NCI-H2196 (cell line): ENCODE results near the gene ZNF780B.
"Not testable (repeated sequence)": the region's sequence is repeated elsewhere in the genome, so short reads cannot be mapped to it uniquely, and the experiment has no call there.

Experiments used
- DNase-seq: peaks from one replicate; lab custom pipeline; 2025; ENCODE audit not compliant: unreplicated experiment; lab: John Stamatoyannopoulos, UW

The ZNF780B gene

GRCh38 chr19:40041718-40042117, 14.3 kb downstream of the ZNF780B start:
- not testable (repeated sequence) for DNase-seq

GRCh38 chr19:40038047-40038446, 18.0 kb downstream of the ZNF780B start:
- DNase-seq: not testable (repeated sequence)

GRCh38 chr19:40035996-40036395, 20.0 kb downstream of the ZNF780B start:
- no peak for DNase-seq

DNA sequence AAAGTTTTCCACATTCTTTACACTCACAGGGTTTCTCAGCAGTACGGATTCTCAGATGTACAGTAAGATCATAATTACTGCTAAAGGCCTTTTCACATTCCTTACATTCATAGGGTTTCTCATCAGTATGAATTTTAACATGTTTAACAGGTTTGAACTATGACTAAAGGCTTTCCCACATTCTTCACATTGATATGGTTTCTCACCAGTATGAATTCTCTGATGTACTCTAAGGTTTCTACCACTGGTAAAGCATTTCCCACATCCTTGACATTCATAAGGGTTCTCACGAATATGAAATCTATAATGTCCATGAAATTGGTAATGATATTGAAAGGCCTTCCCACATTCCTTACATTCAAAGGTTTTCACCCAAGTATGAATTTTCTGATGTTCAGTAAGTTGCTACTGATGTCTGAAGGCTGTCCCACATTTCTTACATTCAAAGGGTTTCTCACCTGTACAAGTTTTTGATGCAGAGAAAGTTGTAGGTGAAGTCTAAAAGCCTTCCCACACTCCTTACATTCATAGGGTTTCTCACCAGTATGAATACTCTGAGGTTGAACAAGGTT, 22.0 kb downstream of the ZNF780B start:
- no peak for DNase-seq

GRCh38 chr19:40026597-40026970, 29.4 kb downstream of the ZNF780B start:
- no peak for DNase-seq

GRCh38 chr19:40025938-40026596, 30.0 kb downstream of the ZNF780B start:
- no peak for DNase-seq

DNA sequence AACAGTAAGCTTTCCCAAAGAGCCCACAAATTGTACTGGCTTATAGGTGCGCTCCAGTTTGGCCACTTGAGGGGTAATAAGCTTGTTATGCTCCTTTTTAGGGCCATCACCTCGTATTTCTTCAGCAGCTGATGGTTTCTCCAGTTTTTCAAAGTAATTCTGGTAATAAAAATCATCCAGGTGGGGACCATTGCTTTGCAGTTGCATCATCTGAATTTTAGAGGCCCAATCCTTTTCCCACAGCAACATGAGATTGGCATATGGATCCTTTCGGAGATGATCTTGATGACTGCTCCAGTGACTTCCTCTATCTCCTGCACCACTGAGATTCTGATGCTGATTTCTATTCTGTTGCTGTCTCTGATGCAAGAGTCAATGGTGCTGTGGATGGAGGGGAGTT, 32.1 kb downstream of the ZNF780B start:
- DNase-seq: no peak

DNA sequence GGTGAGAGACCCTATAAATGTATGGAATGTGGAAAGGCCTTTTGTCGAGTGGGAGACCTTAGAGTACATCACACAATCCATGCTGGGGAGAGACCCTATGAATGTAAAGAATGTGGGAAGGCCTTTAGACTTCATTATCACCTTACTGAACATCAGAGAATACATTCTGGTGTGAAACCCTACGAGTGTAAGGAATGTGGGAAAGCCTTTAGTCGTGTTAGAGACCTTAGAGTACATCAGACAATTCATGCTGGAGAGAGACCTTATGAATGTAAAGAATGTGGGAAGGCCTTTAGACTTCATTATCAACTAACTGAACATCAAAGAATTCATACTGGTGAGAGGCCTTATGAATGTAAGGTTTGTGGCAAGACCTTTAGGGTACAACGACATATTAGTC, 42.0 kb downstream of the ZNF780B start:
- no peak for DNase-seq

GRCh38 chr19:40009674-40010073, 46.4 kb downstream of the ZNF780B start:
- DNase-seq: no peak

DNA sequence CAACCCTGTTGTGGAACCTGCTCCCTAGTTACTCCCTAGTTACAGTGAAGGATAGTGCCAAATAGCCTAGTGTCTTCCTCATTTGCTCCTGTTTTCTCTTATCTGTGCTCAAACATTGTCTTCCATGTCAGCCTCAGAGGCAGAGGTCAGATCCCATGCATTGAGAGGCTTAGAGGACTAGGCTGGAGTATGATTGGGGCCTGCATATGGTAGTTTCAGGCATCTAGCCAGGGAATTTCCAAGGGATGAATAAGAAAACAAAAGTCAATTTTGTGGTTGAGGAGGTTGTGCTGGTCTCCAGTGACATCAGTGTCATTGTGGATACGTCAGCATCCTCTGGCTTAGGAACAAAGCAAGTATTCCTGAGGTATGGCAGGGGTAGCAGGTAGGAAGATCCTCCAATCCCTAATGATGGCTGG, 49.7 kb downstream of the ZNF780B start:
- no peak for DNase-seq

- no peak for DNase-seq
Observed at GRCh38 chr19:40005691-40006272, 50.2 kb downstream of the ZNF780B start.

DNA sequence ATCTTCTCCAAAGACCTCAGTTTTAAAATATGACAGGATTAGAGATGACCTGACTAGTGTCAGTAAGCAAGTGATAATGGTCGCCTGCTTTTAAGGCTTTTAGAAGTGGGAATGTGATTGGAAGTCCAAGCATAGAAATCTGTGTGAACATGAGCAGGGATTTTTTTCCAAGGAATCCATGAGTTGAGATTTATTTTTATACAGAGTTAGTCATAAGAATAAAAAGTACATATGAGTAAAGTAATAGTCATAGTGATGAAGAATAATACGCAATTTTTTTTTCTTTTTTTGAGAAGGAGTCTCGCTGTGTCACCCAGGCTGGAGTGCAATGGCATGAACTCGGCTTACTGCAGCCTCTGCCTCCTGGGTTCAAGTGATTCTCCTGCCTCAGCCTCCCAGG, 57.5 kb downstream of the ZNF780B start:
- DNase-seq: no peak

GRCh38 chr19:39997638-39998216, 58.3 kb downstream of the ZNF780B start:
- no peak for DNase-seq

DNA sequence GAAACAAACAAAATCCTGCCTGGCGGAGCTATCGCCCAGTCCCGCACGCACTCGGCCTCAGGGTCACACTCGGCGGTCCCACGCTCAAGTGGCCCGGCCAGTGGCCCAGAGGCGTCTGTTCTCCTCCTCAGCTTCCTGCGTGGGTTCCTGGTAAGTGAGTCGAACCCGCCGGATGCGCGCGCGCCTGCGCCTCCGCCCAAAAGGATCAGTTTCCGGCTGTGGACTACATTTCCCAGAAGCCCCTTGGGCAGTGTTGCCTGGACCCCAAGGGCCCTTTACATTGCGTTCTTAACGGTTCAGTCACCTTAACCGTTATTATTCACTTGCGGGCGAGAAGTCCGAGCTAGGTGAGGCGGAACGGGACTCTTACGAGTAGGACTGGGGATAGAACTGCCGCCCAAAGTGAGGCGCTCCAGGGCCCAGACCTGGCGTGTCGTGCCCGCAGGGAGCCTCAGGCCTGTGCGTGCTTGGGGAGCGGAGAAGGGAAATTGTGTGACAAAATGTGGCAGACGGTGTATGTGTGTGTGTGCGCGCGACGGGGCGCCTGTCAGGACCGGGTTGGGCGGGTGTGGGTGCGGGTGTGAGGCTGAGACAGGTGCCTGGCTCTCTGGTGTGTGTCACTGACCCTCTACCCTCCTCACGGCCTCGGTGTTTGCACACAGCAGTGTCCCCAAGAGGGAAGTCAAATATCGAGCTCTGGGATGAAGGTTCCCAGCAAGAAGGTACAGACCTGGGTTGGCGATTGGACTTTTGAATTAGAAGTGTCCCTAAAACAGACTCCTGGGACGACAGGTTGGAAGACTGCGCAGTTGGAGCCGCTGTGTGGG, 59.0 kb downstream of the ZNF780B start, which contains the start of gene ZNF546:
ZNF546 (plus strand) TSS at position 250 of the 827 bp plus-strand sequence. CDS start 1,267 bp downstream, outside the sequence.
- peak; percentile 74 for DNase-seq

- no peak for DNase-seq
Observed at GRCh38 chr19:39996218-39996810, 59.7 kb downstream of the ZNF780B start.

DNA sequence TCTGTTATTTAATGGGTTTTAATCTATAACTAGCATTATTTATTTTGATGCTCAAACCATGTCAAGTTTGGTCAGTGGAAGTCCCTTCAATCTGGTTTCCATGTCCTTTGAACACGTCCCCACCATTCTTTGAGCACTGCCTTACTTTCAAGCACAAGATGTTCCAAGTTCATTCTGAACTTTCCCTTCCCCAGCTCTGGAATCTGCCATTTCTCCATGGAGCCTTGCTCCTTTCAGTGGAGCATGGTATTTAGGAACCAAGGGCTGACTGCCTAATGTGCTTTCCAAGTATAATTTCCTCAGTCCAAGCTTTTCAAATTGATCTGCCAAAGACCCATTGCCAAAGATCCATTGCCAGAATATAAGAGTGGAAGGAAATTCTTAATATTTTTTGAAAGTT, 60.2 kb downstream of the ZNF780B start:
- no peak for DNase-seq

DNA sequence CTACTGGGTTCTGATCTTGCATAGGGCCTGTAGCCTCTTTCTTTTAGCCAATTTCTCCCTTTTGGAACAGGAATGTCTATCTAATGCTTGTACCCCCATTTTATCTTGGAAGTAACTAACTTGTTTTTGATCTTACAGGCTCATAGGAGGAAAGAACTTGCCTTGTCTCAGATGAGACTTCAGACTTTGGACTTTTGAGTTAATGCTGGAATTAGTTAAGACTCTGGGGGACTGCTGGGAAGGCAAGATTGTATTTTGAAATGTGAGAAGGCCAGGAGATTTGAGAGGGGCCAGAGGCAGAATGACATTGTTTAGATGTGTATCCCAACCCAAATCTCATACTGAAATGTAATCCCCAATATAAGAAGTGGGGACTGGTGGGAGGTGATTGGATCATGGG, 61.7 kb downstream of the ZNF780B start:
- no peak for DNase-seq

GRCh38 chr19:39993605-39994004, 62.4 kb downstream of the ZNF780B start:
- DNase-seq: no peak

GRCh38 chr19:39987596-39987995, 68.4 kb downstream of the ZNF780B start:
- DNase-seq: no peak

- no peak for DNase-seq
Observed at GRCh38 chr19:39987167-39987566, 68.9 kb downstream of the ZNF780B start.

- no peak for DNase-seq
Observed at GRCh38 chr19:39986643-39987042, 69.4 kb downstream of the ZNF780B start.
